ENCODE measurements around the gene CMIP.

The CMIP gene

DNA sequence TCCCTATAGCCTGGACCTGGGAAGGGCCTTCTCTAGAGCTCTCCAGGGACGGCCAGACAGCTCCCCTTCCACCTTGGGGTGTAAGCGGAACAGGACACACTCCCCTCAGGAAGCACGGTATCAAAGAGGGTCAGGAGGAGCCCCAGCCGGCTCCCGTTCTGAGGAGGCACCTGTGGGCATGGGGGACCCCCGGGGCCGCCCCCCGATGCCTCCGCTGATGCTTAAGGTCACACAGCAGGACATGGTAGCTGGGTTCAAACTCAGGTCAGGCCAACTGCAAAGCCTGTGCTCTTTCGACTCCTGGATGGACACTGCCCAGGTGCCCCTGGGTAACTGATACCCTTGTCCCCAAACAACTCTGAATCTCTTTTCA is 49.8 kb downstream of the CMIP start:
- no peak for DNase-seq (ENCODE audit: low read depth)

DNA sequence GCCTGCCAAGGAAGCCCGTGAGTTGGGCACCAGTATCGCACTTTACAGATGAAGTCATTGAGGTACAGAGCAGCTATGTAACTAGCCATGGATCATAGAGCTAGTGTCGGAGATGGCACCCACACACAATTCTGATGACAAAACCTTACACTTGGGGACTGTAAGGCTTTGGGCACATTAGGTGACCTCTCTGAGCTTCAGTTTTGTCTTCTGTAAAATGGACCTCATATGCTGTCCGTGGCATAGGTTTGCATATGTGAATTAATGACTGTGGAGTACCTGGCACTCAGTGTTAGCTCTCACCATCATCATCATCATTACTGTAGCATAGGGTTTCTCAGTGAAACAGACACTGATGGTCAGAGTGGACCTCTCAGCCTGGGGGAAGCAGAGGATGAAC is 50.3 kb downstream of the CMIP start:
- no peak for DNase-seq (ENCODE audit: low read depth)

DNA sequence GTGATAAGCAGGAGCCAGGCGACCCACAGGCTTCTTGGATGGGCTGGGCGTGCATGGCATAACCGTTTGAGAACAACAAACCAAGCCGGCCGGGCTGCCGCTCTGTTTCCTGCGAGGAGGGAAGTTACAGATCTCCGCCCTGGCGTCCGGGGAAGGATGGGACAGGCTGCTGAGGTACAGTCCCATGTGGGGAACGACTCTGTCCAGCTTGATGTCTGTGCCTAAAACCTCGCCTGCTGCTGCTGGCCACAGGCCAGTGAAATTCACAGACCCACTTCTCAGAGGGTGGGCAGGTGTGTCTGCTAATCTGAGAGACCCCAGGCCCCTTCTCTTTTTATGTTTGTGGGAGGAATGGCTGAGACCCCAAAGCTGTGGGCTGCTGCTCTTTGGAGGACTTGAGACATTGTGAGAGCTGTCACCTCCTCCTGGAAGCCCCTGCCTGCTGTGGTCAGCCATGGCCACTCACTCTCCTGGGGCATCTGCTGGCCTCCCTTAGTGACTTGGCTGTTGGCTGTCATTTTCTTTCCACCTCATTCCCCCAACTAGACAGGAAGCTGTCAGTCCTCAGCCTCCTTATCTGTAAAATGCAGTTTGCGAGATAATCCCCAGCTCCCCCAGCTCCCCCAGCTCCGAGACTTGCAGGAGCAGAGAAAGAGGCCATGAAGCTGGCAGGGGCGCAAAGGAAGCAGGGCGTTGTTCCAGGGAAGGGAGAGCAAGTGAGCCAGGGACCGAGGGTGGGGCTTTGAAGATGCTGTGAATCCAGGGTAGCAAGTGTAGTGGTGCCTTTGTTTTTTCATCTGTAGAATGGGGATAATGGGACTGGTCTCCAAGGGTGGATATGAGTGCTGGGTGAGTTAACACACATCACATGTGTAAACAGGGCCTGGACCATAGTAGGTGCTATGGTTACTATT is 51.0 kb downstream of the CMIP start:
- no peak for DNase-seq (ENCODE audit: low read depth)

DNA sequence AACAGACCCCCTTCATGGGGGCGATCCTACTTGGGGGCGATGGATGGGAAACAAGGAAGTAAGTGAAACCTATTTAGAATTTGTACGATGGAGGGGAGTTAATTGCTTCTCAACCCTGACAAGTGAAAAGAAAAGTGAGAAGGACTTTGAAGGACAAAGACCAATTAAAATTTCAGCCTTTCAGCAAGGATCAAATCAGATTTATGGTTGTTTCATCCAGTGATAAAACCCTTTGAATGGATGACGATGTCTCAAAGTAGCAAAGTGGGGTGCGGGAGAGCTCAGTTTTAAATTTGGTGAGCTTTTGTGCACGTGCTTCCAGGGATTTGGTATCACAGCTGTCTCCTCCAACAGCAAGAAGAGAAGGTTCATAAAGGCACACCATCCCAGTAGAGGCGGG is 51.7 kb downstream of the CMIP start:
- DNase-seq (ENCODE audit: low read depth), result no peak

DNA sequence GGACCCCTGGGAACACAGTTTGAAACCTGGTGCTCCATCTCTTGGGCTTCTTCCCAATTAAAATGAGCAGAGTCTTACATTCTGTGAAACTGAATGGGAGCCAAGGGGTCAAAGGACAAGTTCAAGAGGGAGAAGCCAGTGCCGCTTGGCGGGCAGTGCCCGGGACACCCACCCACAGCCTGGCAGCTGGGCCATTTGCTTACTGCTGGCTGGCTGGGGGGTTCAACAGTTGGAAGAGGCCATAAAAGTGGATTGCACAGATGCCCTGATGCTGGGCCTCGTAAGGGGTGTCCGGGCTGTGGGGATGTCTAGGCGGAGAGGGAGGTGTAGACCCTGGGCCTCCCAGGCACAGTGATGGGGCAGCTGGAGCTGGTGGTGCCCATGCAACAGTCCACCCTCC is 52.1 kb downstream of the CMIP start:
- no peak for DNase-seq (ENCODE audit: low read depth)

DNA sequence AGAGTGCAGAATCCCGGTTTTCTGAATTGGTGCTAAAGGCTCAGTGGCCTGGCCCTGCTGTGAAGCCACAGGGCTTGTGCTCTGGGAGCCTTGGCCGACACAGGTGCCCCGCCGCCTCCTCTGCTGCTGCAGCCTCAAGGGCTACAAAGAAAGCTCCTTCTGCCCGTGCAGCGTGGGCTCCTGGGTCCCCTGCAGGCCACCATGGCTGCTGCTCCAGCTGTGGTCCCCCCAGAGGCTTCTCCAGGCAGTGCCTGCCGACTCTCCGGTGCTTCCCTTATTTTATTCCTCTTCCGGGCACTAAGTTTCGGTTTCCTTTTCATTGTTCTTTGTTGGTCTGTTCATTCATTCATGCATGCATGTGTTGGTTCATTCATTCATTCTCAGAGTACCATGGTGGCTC is 53.1 kb downstream of the CMIP start:
- DNase-seq (ENCODE audit: low read depth), result no peak

DNA sequence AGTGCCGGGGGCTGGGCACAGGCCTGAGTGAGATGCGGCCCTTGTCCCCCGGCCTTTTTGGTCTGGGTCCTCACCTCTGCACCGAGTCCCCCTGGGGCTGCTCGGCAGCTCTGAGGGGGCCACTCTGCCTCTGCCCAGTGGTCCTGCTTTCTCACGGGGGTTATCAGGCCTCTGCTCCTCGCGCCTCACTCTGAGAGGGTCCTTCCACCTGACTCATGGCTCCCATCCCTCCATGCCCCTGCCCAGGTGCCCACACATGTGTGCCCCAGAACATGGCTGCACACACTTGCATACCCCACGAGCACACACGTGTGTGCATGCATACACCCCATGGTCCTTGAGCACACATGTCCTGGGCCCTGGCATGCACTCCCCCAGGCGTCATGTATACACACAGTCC is 53.7 kb downstream of the CMIP start:
- no peak for DNase-seq (ENCODE audit: low read depth)

DNA sequence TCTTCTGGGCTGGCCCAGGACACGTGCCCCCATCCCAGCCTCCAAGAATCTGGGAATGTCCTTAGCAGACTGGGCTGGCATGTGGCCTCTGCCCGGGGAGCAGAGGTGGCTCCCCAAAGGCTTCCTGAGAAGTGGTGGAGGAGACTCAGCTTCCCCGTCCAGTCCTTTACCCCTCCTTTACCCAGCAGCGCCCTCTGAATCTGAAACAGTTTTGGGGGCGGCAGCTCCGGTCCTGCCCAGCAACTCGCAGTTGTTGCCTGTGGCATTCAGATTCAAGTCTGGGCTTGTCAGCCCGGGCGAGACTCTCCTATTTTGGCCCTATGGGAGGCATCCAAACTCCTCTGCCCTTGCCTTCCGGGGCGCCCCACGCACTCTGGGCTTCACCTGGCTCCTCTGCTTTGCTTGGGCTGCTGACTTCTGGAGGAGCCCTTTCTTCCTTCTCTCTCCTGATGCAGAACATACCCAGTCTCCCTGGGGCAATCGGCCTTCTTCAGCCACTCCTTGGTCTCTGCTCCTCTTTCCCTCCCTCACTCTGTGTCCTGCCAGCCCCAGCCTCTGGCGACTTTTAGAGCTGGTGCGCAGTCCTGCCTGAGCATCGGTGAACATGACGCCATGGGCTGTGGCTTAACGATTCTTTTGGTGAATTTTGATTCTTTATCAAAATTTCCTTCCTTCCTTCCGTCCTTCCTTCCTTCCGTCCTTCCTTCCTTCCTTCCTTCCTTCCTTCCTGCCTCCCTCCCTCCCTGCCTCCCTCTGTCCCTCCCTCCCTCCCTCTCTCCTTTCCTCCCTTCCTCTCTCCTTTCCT is 55.2 kb downstream of the CMIP start:
- no peak for DNase-seq (ENCODE audit: low read depth)

DNA sequence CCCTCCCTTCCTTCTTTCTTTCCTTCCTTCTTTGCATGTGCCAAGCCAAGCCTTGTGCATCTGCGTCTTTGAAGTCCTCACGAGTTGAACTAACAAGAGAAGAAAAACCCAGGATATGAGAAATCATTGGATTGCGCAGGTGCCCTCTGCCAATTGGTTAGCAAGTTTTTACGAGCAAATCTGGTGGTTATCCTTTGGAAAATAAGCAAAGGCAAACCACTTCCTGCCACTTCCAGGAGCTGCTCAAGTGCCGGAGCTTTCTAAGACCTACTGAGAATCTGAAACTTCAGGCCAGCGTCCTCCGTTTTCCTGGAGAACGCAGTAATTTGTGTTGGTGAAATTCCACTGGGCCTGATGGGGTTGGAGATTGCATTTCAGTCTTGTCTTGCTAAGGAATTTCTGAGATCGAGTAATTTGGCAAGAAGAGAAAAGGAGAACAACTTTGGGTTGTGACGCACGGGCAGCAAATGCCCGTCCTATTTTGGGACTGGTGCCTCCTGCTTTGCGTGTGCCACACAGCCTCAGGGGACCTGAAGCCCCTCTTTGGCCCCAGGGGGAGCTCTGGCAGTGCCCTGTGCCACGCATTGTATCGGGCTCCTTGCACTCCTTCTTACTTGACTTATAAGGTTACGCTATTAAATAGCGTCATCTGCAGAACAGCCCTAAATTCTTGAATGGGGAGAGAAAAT is 56.4 kb downstream of the CMIP start:
- DNase-seq (ENCODE audit: low read depth), result no peak

DNA sequence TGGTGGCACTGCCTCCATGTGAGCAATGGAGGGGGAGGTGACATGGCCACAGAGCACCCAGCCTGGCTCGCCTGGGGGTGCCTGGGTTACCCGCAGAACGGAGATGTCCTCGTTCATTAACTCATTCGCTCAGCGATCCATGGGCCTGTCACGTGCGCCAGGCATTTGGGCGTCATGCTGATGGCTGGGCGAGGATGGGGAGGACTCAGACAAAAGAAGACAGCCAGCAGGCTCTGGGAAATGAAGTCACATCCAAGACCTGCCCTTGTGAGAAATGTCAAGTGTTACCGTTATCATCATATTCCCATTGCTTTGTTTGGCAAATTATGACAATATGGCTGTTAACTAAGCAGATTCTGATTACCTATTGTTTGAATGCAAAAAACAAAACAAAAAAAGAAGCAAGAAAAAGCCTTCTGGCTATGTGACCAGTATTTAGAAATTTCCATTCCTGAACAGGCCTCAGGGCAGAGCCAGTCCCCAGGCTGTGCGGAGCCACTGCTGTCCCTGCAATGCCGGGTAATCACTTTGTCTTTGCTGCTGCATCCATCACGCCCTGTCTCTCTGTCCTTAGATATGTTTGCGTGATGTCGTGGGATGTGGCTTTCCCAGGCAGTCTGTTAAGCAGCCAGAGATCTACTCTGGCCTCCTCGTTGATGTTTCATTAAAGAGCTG is 57.9 kb downstream of the CMIP start:
- DNase-seq (ENCODE audit: low read depth), result no peak

DNA sequence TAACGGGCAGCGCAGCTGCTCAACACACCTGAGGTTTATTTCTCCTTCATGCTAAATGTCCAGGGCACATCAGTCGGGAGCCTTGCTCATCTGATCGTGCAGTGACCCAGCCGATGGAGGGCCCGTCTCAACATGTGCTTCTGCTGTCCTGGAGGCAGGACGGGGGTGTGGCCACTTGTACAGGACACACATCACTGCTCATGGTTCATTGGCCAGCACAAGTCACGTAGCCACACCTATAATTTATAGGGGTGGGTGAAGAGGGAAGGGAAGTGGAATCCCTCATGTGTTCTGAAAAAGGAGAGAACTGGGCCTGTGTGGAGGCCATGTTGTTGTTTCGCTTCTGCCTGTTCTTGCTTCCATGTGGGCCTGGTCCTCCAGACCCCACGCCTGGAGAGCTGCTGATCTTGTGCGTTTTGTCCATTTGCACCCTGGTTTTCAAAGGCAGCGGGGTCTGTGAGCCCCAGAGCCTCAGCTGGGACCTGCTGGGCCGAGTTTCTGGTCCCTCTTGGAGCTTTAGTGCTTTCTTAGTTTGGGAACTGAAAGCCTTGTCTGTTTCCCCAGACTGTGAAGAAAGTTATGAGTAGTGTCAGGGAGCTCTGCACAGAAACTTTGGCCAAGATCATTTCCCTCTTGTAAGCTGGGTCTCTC is 60.5 kb downstream of the CMIP start:
- DNase-seq (ENCODE audit: low read depth), result no peak

DNA sequence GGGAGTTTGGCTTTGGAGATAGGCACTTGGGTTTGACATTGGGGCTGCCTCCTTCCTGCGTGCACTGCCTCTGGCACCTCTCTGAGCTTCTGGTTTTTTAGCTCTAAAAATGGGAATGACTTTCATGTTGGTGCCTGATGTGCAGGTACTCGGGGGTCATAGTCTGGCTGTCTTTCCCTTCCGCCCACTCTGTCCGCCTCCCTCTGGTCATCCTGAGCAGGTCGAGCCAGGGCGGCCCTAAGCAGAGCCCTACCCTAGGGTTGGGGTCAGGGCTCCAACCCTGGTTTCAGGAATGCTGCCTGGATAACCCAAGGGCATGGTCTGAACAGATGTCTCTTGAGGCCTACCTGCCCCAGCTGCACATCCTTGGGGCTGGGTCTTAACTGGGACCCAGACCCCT is 64.8 kb downstream of the CMIP start:
- DNase-seq (ENCODE audit: low read depth), result no peak

DNA sequence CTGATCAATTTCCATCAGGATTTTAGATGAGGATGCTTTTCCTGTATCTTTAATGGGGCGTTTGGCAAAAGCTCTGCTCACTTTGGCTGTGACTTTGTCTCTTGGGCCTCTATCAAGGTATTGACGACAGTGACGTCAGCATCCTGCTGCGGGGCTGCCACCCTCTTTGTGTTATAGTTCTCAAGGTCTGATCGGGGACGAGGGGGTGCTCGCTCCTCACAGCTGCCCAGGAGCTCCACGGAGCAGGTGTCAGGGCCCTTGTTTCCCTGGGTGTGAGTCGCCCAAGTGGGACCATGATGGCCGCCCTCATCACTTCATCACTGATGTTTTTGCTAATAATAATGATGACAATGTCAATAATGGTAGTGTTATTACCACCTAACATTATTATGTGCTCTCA is 65.4 kb downstream of the CMIP start:
- no peak for DNase-seq (ENCODE audit: low read depth)

DNA sequence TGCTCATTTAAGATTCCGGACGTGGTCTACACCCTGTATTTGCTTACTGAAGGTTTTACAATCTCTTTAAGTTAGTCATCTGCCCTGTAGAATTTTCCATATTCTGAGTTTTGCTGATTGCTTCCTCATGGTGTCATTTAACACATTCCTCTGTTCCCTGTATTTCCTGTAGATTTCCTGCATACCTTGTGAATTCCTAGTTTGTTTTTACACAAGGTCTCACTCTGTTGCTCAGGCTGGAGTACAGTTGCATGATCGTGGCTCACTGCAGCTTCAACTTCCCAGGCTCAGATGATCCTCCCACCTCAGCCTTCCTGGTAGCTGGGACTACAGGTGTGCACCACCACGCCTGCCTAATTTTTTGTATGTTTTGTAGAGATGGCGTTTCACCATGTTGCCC is 66.8 kb downstream of the CMIP start:
- DNase-seq (ENCODE audit: low read depth), result no peak

DNA sequence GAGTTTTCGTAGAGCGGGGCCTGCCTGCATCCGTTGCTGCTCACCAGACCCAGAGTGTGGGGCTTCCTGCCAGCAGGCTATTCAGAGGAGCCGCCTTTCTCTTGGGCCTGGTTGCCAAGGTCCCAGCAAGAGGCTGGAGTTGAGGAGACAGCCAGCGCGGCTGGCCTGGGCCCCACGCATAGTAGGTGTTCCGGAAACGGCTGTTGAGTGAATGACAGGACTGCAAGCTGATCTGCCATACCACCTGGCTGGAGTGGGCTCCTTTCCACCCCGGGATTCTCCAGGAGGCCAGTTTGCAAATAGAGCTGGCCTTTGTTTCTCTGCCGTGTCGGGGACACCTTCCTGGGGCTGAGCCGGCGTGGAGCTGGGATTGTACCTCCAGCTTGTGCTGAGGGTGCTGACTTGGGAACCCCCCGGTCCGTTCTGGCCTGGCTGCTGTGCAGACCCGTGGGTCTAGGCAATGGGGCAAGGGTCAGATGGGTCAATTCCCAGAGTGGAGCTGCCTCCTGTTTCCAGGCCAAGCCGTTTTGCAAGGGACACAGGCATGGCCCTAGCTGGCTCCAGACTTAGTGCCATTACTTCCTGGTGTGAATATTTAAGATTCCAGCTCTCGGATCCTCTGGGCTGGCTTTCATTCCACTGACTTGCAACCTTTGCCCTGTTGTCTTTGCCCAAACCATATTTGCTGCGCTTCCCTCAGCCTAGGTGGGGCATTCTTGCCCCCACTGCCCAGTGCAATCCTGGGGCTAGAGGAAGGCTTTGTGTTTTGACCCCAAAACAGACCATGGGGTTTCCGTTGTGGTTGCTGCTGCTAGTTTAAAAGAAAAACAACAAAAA is 68.8 kb downstream of the CMIP start:
- no peak for DNase-seq (ENCODE audit: low read depth)

DNA sequence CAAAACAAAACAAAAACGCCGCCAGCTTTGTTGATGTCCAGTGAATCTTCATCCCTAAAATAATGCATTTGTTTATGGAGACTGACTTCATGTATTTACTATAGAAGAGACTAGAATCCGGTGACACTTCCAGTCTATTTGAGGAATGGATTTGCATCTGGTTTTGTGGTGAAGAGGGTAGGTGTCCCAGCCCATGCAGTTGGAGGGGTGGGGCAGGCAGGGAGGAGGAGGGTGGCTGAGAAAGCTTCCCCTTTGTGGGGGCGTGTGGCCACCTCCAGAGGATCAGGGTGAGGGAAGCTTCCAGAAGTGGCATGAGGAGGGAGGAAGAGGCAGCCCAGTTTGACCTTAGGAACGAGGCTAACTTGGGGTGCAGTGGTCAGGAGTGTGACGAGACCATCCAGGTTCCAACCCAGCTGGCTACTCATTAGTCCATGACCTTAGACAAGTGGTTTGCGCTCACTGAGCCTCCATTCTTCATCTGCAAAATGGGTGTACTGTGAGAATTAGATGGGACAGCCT is 69.5 kb downstream of the CMIP start:
- DNase-seq (ENCODE audit: low read depth), result no peak

DNA sequence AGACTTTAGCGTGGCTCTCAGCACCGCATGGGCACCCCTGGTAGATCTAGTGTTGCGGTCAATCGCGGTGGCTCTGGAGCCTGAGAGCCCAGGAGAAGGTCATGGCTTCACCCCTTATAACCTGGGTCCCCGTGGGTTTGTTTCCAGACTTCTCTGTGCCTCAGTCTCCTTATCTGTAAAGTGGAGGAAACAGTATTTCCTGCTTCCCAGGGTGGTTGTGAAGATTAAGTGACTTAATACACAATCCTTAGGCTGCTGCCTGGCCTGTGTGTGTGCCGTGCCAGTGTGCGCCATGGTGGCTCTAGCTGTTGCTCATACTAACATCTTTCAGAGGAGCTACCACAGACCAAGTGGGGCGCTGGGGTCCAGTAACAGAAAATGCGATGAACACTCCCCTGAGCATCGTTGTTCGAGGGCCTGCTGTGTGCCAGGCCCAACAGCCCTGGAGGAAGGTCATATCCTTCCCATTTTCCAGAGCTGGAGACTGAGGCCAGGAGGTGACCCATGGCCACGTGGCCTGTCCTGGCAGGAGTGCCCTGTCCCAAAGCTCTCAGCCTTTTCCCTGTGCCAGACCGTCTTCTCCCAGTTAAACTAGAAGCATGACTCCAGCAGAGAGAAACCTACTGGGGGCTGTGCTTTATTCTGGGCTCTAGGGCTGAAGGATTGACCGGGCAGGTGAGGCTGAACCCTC is 70.1 kb downstream of the CMIP start:
- no peak for DNase-seq (ENCODE audit: low read depth)

DNA sequence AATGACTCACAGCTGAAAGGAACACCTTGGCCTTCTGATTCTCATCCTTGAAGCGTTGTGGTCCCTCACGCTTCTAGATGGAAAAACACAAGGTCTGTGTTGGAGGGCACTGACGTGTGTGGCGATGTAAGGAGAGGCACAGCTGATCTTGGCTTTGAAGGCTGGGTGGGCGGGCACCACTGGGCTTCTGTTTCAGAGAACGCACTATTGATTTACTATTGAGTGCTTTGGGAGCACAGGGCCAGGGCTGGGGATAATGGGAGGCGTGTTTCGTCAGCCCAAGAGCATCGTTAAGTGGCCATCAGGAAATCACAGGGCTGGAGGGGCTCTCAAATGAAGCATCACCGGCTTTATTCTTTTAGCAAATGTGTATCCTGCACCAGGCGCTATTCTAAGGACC is 70.7 kb downstream of the CMIP start:
- DNase-seq (ENCODE audit: low read depth), result no peak

DNA sequence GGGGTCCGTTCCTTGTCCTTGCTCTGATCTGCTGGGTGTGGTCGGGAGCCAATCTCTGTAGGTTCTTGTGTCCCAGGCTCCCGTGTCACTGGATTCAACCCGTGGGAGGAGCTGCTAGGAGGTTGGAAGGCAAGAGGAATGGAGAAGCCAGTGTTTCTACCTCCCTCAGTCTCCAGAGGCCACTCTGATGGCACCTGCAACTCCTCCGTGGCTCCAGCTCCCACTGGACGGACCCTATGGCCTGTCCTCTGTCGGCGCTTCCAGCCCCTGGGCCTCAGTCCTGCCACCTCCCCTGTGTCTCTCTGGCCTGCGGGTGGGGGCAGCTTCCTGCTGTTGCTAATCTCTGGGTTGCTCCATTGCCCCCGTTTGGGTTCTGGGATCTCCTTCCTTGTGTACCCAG is 71.1 kb downstream of the CMIP start:
- DNase-seq (ENCODE audit: low read depth), result no peak
